GM19099 (cell line): ENCODE data around the gene PYGO1.

Source experiments
- POLR2A ChIP-seq: IDR thresholded peaks from 3 replicates; pipeline ENCODE4 v1.6.1; 2011; ENCODE audit warnings: low read depth; ENCODE audit not compliant: insufficient read length; ENCODE audit errors: extremely low read depth

Gene PYGO1

GRCh38 chr15:55528812-55529211, 59.3 kb downstream of the PYGO1 start:
- no peak for TF ChIP-seq POLR2A

- no peak for TF ChIP-seq POLR2A
Measured at GRCh38 chr15:55527150-55527549, 61.0 kb downstream of the PYGO1 start.

- no peak for TF ChIP-seq POLR2A
Measured at GRCh38 chr15:55526559-55527036, 61.5 kb downstream of the PYGO1 start.

- TF ChIP-seq POLR2A = no peak
Measured at GRCh38 chr15:55522742-55523450, 65.2 kb downstream of the PYGO1 start.

DNA sequence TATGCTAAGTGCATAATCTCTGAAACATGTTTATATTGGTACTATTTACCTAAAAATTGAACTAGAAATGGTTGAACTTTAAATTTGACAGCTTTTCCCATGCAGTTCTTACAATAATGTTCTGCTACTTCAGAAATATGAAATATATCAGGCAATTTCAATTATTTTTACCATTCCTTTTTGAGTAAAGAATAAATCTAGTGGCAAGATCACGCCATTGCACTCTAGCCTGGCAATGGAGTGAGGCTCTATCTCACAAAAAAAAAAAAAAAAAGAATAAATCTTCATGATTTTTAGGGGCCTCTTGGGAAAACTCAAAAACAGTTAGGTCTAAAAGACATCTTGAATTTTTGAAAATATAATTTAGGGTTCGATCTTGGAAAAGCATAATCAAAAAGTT, 69.5 kb downstream of the PYGO1 start:
- no peak for TF ChIP-seq POLR2A

GRCh38 chr15:55518009-55518408, 70.1 kb downstream of the PYGO1 start:
- no peak for TF ChIP-seq POLR2A

DNA sequence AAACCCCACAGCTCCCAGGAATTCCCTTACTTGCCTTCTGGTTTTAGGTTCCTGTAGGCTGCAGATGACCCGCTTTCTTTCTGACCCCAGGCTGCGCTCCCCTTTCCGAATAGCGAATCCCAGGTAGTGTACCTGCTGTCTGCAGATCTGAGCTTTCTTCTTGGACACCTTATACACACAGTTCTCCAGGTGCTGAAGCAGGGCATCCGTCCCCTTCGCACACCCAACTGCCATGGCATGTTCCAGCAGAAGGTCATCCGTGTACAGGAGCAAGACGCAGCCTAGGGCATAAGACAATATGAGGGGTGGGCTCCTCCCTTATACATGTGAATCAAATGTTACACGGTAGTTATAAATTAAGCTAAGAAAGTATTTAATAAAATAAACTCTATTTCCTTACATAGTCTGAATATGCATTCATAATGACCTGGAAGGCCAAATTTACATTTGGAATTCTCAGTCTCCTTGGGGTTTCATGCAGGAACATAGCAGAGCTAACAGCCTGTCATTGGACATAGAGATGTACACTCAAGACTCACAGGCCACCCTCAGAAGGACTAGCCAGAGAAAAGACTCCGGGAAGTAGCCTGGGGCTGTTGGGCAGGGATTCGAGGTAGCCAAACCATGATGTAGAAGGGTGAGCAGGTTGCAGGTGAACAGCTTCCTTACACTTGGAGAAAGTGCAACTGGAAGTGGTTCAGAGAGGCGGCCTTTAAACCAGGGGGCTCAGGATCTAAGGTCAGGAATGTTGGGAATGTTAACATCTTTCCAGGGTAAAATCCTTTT, 72.0 kb downstream of the PYGO1 start:
- no peak for TF ChIP-seq POLR2A

GRCh38 chr15:55515491-55515890, 72.7 kb downstream of the PYGO1 start:
- no peak for TF ChIP-seq POLR2A

DNA sequence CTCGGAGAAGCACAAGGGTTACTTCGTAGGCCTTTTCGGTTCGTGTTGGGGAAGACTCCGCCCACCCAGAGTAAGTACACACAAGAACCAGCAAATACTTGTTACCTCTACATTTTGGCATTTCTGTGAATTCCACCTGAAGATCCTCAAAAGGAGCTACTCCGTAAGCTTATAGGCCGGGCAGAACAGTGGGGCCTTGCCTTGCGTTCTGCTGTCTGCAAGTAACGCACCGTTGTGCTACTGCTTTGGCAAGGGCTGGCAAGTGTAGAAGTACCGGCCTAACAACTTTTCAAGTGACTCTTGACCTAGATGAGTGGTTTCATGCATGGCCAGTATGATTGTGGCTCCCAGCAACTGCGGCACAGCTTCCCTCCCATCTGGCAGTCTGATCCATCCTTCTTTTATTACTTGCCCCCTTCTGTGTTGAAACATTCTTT, 73.7 kb downstream of the PYGO1 start:
- no peak for TF ChIP-seq POLR2A

- TF ChIP-seq POLR2A = no peak
Measured at GRCh38 chr15:55513152-55513551, 75.0 kb downstream of the PYGO1 start.

DNA sequence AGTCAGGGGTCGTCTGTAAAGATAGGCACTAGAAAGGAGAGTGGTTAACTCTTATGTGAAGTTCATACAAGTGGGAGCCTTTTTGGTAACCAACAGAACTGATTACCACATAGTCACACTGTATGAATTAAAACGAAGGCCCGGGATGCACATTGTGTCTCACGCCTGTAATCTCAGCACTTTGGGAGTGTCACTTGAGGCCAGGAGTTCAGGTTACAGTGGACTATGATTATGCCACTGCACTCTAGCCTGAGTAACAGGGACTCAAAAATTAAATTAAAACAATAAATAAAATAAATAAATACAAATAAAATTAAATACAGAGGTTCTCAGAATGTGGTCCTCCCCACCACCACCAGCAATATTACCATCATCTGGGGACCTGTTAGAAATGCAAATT, 80.6 kb downstream of the PYGO1 start:
- no peak for TF ChIP-seq POLR2A

GRCh38 chr15:55499151-55499550, 89.0 kb downstream of the PYGO1 start:
- TF ChIP-seq POLR2A = no peak

DNA sequence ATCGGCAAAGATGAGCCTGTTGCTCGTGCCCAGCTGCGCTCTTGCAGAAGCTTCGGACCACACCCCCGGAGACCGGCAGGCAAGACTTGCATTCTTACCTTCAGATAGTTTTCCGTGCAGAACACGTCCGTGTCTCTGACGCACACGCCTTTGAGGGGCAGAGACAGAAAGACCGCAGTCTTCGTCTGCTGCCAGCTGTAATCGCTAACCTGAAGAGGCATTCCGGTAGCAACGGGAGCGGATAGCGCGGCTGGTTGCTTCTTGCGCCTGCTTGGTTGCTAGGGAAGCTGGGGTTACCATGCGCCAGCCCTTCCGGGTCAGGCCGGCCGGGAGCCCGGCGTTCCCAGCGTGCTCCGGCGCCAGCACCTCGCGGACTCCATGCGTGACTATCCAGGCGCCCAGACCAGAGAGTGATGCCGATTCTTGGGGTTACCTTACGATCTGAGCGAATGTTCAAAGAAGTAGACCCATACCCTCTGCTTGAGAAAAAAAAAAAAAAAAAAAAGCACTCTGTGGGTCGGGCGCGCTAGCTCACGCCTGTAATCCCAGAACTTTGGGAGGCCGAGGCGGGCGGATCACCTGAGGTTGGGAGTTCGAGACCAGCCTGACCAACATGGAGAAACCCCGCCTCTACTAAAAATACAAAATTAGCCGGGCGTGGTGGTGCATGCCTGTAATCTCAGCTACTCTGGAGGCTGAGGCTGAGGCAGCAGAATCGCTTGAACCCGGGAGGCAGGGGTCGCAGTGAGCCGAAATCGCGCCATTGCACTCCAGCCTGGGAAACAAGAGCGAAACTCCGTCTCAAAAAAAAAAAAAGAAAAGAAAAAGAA, 89.8 kb downstream of the PYGO1 start:
- TF ChIP-seq POLR2A = peak; percentile 35

DNA sequence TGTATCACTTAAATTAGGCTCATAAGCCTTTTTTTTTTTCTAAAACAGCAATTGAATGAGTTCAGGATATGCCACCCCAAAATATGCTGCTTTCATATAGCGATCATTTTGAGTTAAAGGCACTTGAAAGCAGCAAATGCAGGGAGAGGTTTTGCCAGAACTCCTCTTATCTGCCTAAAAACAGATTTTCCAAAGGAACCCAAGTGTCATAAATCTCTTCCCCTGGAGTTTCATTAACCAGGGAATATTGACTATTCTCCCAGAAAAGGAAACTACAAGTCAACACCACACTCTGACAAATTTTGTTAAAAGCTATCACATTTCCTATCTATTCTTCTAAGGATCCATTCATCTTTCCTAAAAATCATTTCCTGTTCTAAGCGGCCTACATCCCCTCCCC, 91.4 kb downstream of the PYGO1 start:
- TF ChIP-seq POLR2A = no peak

GRCh38 chr15:55494931-55495330, 93.2 kb downstream of the PYGO1 start:
- no peak for TF ChIP-seq POLR2A
